Effector memory CD4-positive, alpha-beta T cell (primary cell): ENCODE results near the gene DESI1.
"Not testable (repeated sequence)": the region's sequence is repeated elsewhere in the genome, so short reads cannot be mapped to it uniquely, and the experiment has no call there.

ENCODE experiments used
- DNase-seq, 3 donors: peaks; one replicate each; pipeline ENCODE4 v3.0.0-alpha.2; 2020
- H3K27ac ChIP-seq: 2 replicates; pipeline ENCODE4 v1.7.0; 2013; ENCODE audit warnings: mild to moderate bottlenecking, low read length, moderate library complexity; ENCODE audit not compliant: insufficient read depth, poor library complexity, severe bottlenecking
- H3K27me3 ChIP-seq: replicated peaks from 2 replicates; pipeline ENCODE4 v1.7.0; 2013; ENCODE audit warnings: mild to moderate bottlenecking, low read length; ENCODE audit not compliant: insufficient read depth, control insufficient read depth, poor library complexity, severe bottlenecking
- H3K36me3 ChIP-seq: 2 replicates; pipeline ENCODE4 v1.7.0; 2013; ENCODE audit warnings: mild to moderate bottlenecking, low read length, moderate library complexity; ENCODE audit not compliant: control insufficient read depth, insufficient read depth
- H3K4me1 ChIP-seq: 2 replicates; pipeline ENCODE4 v1.7.0; 2013; ENCODE audit warnings: low read length, mild to moderate bottlenecking; ENCODE audit not compliant: control insufficient read depth, insufficient read depth, poor library complexity, severe bottlenecking
- H3K4me3 ChIP-seq: 2 replicates; pipeline ENCODE4 v1.7.0; 2013; ENCODE audit warnings: low read length, low read depth, mild to moderate bottlenecking; ENCODE audit not compliant: insufficient read depth, poor library complexity, severe bottlenecking
- H3K9me3 ChIP-seq: 2 replicates; pipeline ENCODE4 v1.7.0; 2013; ENCODE audit warnings: mild to moderate bottlenecking, low read length, moderate library complexity; ENCODE audit not compliant: control insufficient read depth

DESI1 gene

DNA sequence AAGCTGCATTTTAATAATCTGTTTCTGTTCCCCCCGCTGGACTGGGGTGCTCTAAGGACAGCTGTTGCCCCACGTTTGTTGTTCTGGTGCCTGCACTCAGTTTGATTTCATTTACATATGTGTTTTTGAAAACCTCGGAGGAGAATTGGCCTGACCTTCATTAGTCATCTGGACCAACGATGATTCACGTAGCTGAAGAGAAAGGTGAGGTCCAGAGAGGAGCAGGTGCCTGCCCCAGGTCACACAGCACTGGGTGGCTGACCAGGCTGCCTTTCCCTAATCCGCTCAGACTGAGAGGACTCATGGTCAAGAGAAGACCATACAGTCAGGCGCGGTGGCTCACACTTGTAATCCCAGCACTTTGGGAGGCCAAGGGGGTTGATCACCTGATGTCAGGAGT, 56.3 kb downstream of the DESI1 start:
- no peak for DNase-seq
- H3K36me3 ChIP-seq, result no peaks in the 10 kb centered on the region
- H3K27me3 ChIP-seq, result peaks cover 4% of the 10 kb centered on the region
- H3K4me1 ChIP-seq, result no peaks in the 10 kb centered on the region
- no peak overlapping the region for H3K4me3 ChIP-seq
- no peak overlapping the region for H3K27ac ChIP-seq
- no peaks in the 10 kb centered on the region for H3K9me3 ChIP-seq

DNA sequence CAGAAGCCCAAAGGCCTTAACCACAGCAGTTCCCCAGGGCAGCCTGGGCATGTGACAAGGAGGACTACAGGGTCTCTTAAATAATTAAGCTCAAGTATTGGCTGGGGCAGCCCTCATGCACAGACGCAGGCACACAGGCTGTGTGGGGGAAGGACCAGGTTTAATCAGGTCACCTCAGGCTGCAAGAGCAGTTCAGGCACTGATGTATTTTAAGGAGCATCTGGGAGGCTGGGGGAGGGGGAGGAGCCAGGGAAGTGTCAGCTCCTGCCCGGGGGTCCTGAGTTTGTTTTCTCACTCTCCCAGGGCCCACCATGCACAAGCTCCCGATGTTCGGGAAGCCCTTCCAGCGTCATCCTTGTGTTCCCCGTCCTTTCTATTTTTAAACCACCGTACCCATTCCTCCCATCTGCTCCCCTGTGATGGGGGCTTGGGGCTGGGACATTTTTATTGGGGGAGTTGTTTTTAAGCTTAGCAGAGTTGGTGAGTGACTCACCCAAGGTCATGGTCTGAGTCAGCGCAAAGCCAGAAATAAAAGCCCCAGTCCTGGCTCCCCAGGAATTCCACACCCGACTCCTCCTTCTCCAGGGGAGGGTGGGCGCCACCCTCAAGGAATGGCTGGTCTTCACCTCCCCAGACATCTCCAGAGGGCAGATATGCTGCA, 57.7 kb downstream of the DESI1 start:
- no peaks in the 10 kb centered on the region for H3K36me3 ChIP-seq
- peaks cover 4% of the 10 kb centered on the region for H3K27me3 ChIP-seq
- DNase-seq, result no peak
- no peak overlapping the region for H3K27ac ChIP-seq
- H3K4me1 ChIP-seq, result no peaks in the 10 kb centered on the region
- H3K9me3 ChIP-seq, result no peaks in the 10 kb centered on the region
- no peak overlapping the region for H3K4me3 ChIP-seq

- no peak overlapping the region for H3K27ac ChIP-seq
- H3K4me3 ChIP-seq, result no peak overlapping the region
- DNase-seq, result no peak
- peaks cover 8% of the 10 kb centered on the region for H3K27me3 ChIP-seq
- no peaks in the 10 kb centered on the region for H3K9me3 ChIP-seq
- no peaks in the 10 kb centered on the region for H3K36me3 ChIP-seq
- no peaks in the 10 kb centered on the region for H3K4me1 ChIP-seq
Observed at GRCh38 chr22:41562461-41562860, 58.4 kb downstream of the DESI1 start.

- no peak overlapping the region for H3K27ac ChIP-seq
- H3K27me3 ChIP-seq, result peaks cover 10% of the 10 kb centered on the region
- no peak for DNase-seq
- no peaks in the 10 kb centered on the region for H3K36me3 ChIP-seq
- no peak overlapping the region for H3K4me3 ChIP-seq
- H3K4me1 ChIP-seq, result no peaks in the 10 kb centered on the region
- no peaks in the 10 kb centered on the region for H3K9me3 ChIP-seq
Observed at GRCh38 chr22:41561788-41562187, 59.1 kb downstream of the DESI1 start.

GRCh38 chr22:41561335-41561734, 59.5 kb downstream of the DESI1 start:
- H3K4me1 ChIP-seq, result no peaks in the 10 kb centered on the region
- no peak overlapping the region for H3K27ac ChIP-seq
- no peaks in the 10 kb centered on the region for H3K36me3 ChIP-seq
- H3K27me3 ChIP-seq, result peaks cover 10% of the 10 kb centered on the region
- H3K9me3 ChIP-seq, result no peaks in the 10 kb centered on the region
- no peak overlapping the region for H3K4me3 ChIP-seq
- no peak for DNase-seq

DNA sequence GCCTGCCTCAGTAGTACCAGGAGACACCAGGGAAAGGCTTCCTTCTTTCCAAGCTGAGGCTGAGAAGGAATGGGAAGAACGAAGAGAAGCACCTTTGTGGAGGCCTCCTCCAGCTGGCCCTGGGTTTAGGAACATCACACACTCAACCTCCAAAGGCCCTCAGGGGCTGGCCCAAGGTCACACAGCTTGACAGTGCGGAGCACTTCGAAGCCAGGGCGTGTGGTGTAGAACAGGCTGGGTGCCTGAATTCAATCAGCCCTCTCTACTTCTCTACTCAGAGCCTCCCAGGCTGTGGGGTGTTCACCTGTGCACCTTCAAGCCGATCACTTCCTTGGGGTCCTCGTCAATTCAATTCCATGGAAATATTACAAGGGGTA, 60.8 kb downstream of the DESI1 start:
- peaks cover 10% of the 10 kb centered on the region for H3K27me3 ChIP-seq
- no peaks in the 10 kb centered on the region for H3K36me3 ChIP-seq
- no peak overlapping the region for H3K27ac ChIP-seq
- no peaks in the 10 kb centered on the region for H3K9me3 ChIP-seq
- H3K4me1 ChIP-seq, result no peaks in the 10 kb centered on the region
- no peak overlapping the region for H3K4me3 ChIP-seq
- no peak for DNase-seq

DNA sequence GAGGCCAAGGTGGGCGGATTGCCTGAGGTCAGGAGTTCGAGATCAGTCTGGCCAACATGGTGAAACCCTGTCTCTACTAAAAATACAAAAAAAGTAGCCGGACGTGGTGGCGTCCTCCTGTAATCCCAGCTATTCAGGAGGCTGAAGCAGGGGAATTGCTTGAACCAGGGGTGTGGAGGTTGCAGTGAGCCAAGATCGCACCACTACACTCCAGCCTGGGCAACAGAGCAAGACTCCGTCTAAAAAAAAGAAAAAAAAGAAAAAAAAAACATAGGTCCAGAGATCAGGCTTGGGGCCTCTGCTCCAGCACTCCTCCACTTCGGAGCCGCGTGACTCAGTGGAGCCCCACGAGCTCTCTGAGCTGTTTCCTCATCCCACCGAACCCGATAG, 62.6 kb downstream of the DESI1 start:
- H3K36me3 ChIP-seq, H3K27ac ChIP-seq, H3K4me1 ChIP-seq, H3K27me3 ChIP-seq, H3K9me3 ChIP-seq, DNase-seq, H3K4me3 ChIP-seq: not testable (repeated sequence)

GRCh38 chr22:41557401-41558240, 63.2 kb downstream of the DESI1 start:
- Histone ChIP-seq H3K4me3 (no peak overlapping the region), H3K36me3 (no peaks in the 10 kb centered on the region), H3K4me1 (no peaks in the 10 kb centered on the region), H3K27ac (no peak overlapping the region), H3K9me3 (no peaks in the 10 kb centered on the region), H3K27me3 (peaks cover 10% of the 10 kb centered on the region)
- DNase-seq, result no peak

- peaks cover 10% of the 10 kb centered on the region for H3K27me3 ChIP-seq
- H3K27ac ChIP-seq, result no peak overlapping the region
- no peak overlapping the region for H3K4me3 ChIP-seq
- DNase-seq, result no peak
- no peaks in the 10 kb centered on the region for H3K9me3 ChIP-seq
- H3K36me3 ChIP-seq, result no peaks in the 10 kb centered on the region
- no peaks in the 10 kb centered on the region for H3K4me1 ChIP-seq
Observed at GRCh38 chr22:41556561-41556960, 64.3 kb downstream of the DESI1 start.

DNA sequence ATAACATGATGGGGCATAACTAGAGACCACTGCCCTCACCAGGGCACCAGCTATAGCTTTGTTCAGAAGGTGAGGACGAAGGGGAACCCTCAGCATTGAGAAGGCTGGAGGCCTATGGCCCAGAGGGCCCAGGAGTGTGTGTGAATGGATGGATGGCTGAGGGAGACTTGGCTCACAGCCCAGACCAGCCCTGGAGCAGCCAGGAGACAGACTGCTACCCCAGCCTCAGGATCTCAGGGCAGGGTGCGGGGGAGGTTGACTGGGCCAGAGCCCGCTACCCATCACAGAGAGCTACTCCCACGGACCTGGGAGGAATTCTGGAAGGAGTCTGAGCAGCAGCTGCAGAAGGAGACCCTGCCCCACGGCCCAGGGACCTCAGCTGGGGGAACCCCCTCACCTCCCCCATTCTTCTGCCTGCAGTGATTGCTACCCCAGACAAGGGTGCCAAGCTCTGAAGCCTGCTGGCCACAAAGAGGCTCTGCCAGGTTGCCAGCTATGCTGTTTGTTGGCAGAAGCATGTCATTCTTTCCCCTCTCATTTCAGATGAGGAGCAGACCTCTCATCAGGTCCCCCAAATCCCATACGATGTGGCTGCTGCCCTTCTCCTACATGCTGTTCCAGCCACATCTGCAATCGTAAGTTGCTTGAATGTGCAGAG, 65.4 kb downstream of the DESI1 start:
- Histone ChIP-seq H3K4me3 (no peak overlapping the region), H3K27me3 (peaks cover 10% of the 10 kb centered on the region), H3K36me3 (no peaks in the 10 kb centered on the region), H3K9me3 (no peaks in the 10 kb centered on the region), H3K27ac (no peak overlapping the region), H3K4me1 (no peaks in the 10 kb centered on the region)
- DNase-seq, result no peak
